Right renal cortex interstitium (tissue), 3 donors: Measurements from ENCODE around the gene ASPSCR1. TPM values are rescaled to one million over a fixed set of nuclear protein-coding genes. Genes with fewer than 3 reads are reported as not detected.

Experiments used
- DNase-seq, 3 donors: peaks; one replicate each; pipeline ENCODE4 v3.0.0-alpha.2; 2013; ENCODE audit warnings: low read depth in 3 of 3, low spot score in 2 of 3
- polyA plus RNA-seq, 3 donors: library from polyadenylated mRNA; unstranded; fragments of 120-200 nt; gene quantifications; one replicate each; pipeline ENCODE4 v1.2.1, GENCODE V29; 2013; ENCODE audit not compliant: insufficient read length in 3 of 3

ASPSCR1 gene, protein sequence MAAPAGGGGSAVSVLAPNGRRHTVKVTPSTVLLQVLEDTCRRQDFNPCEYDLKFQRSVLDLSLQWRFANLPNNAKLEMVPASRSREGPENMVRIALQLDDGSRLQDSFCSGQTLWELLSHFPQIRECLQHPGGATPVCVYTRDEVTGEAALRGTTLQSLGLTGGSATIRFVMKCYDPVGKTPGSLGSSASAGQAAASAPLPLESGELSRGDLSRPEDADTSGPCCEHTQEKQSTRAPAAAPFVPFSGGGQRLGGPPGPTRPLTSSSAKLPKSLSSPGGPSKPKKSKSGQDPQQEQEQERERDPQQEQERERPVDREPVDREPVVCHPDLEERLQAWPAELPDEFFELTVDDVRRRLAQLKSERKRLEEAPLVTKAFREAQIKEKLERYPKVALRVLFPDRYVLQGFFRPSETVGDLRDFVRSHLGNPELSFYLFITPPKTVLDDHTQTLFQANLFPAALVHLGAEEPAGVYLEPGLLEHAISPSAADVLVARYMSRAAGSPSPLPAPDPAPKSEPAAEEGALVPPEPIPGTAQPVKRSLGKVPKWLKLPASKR
- polyA plus RNA-seq, result 10 to 100 TPM; 19.1 to 23.3 (median 19.8) TPM

- DNase-seq, result peak in 1 of 3 donors; percentile 81
Measured at GRCh38 chr17:81977211-81977808, at the start of gene ASPSCR1. TSS of gene ASPSCR1 (plus strand) at chr17:81977629. CDS start at chr17:81977647, 18 bp downstream.

DNA sequence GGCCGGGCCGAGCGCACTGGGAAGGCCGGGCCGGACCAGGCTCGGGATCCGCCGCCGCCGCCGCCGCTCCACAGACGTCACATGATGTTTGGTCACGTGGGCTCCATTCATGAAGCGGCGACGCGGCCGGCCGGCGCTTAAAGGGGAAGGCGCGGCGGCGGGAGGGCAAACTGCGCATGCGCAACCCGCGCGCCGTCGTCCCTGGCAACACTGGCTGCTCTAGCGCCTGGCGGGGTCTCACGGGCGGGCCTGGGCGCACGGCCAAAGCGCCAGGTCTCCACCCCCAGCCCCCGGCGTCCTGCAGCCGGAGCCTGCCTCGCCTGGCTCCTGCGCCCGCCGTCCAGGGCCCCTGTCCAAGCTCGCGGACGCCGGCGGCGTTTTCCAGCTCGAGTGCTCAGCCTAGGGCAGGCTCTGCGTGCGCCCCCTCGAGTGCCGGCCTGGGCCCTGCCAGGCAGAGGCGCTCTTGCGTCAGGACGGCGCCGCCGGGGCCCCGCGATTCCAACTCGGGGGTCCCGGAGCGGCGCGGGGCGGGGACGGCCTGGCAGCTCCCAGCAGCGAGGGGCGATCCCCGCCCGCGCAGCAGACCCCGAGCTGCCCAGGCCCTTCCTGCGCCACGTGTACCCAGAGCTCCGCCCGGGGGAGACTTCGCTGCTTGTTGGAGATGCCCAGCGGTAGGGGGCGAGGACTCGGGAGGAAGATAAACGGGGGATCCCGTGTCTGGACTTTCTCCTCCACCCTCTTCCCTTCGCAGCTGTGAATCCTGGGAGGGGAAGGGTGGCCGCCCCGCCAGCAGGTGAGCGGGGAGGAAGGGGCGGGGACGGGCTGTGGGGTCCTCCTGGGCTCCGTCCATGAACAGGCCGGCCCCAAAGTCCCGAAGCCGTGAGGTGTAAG is 49.5 kb upstream of the ASPSCR1 start, which contains the start of gene MAFG:
Gene MAFG, minus strand, starts transcription at position 83 of the 891 bp plus-strand sequence. CDS start 4,550 bp downstream, outside the sequence.
- peak; percentile 75 to 90 (median 89) for DNase-seq

GRCh38 chr17:81928544-81929252 is 48.7 kb upstream of the ASPSCR1 start:
- no peak for DNase-seq

- no peak for DNase-seq
Measured at GRCh38 chr17:81929253-81930141, 47.9 kb upstream of the ASPSCR1 start.

DNA sequence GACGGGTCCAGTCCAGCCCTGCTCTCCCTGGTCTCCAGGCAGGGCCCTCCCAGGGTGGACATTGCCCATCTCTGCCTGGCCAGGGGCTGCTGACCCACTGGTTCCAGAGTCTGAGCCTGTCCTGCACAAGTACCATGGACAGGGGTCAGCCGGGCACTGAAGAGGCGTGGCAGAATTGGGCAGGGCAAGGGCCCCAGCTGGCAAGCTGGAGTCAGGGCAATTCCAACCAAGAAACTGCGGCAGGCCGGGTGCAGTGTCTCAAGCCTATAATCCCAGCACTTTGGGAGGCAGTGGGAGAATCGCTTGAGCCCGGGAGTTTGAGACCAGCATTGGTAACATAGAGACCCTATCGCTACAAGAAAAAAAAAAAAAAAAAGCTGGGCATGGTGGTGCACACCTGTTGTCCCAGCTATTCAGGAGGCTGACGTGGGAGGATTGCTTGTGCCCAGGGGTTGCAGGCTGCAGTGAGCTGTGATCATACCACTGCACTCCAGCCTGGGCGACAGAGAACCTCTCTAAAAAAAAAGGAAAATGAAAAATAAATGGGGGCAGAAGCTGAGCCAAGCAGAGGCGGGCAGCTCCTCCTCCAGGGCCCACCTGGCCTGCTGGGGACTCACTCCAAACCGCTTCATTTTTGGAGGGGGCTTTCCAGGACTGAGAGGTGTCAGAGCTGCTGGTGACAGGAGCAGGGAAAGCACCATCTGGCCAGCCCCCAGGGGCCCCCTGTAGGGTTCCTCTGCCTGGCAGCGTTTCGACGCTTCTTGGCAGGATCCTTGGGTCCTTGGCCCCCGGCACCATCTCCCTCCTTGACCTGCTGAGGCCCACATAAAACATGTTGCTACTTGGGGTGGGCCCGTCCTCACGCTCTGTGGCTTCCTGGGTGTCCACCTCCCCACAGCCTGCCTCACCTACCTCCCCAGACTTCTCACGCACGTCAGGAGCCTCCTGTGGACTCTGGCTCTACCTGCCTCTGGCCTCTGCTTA is 47.0 kb upstream of the ASPSCR1 start:
- no peak for DNase-seq

GRCh38 chr17:81931189-81931556 is 46.3 kb upstream of the ASPSCR1 start:
- DNase-seq, result no peak

DNA sequence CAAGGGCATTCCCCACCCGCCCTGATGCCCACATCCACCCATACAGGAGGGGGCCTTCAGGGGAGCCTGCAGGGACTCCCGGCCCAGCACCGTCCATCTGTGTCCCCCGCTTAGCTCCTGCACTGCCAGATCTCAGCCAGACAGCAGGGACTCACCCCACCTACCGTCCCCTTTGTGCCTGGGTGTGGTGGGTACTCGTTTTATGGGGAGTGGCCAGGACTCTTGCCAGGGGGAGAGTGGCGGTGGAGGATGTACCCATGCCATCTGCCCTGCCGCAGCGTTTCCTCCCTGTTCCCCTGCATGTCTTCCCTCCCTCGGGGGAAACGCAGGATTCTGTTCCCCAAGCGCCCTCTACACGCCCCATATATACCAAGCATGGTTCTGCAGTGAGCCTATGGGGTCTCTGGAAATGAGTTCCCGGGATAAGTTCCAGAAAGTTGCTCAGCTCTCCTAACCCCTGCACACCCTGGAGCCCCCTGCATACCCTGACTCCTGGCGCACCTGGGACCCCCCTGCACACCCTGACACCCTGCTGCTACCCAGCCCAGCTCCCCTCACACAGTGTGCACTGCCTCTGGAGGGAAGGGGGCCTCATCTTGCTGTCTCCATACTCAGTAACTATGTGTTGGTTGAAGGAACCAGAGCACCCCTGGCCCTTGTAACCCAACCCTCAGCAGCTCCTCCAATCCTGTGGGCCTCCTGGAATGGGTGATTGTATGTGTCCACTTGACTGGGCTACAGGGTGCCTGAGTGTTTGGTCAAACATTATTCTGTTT is 45.7 kb upstream of the ASPSCR1 start:
- DNase-seq, result no peak

GRCh38 chr17:81932333-81932983 is 45.0 kb upstream of the ASPSCR1 start:
- no peak for DNase-seq

- no peak for DNase-seq
Measured at GRCh38 chr17:81933178-81933699, 44.2 kb upstream of the ASPSCR1 start.

GRCh38 chr17:81934098-81934757 is 43.2 kb upstream of the ASPSCR1 start:
- DNase-seq, result no peak

- no peak for DNase-seq
Measured at GRCh38 chr17:81934850-81935708, 42.4 kb upstream of the ASPSCR1 start.

- no peak for DNase-seq
Measured at GRCh38 chr17:81935709-81936084, 41.7 kb upstream of the ASPSCR1 start.

DNA sequence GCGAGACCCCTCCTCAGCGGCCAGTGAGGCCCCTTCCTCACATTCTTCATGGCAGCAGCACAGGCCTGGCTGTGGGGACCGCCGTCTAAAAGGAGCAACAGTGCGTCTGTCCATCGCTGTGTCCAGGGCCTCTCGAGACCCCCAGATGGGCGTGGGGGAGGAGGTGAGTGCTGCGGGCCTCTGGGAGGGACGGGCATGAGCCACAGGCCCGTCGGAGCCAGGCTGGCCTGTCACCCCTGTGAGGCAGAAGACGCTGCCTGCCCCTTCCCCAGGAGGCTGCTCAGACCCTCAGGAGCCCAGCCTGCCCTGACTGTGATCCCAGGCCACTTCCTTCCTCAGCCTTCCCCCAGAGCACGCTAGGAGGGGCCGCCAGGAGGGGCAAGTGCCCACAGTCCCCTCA is 38.2 kb upstream of the ASPSCR1 start:
- DNase-seq, result no peak

GRCh38 chr17:81939881-81940385 is 37.5 kb upstream of the ASPSCR1 start:
- no peak for DNase-seq
